ENCODE results near the gene CCDC136.

The CCDC136 gene

DNA sequence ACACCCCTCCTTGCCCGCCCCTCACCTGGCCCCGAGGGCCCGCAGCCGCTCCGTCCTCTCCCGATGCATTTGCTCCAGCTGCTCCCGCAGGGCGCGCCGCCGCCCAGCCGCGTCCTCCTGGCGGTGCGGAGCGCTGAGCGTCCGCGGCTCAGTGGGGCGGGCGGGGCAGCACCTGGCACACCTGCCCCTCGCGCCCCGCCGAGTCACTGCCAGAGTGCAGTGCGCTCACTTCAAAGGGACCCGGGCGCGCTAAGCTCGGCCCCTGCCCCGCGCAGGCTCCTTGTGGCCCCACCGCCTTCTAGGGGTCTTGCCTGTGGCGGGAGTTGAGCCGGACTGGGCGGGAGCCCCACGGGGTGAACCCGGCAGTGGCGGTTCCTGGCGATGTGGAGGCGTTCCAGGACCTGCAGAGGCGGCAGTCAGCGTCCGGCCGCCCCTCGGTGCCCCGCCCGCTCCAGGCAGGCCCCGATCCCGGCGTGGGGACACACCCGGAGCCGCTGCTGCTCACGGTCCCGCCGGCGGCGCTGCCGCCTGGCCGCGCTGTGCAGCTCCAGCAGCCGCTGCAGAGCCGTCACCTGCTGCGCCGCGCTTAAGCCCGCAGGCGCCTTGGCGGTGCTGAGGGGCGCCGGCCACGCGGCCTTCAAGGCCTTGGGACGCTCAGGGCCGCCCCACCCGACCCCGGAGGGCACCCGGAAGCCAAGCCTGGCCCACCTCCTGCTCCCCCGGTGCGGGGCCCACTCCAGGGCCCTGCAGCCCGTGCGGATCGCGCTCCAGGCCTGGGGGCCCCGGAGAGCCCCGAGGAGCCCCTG lies 77.6 kb downstream of the CCDC136 start:
- Histone ChIP-seq H3K27me3 (ENCODE audit: control insufficient read depth in 5 of 5, insufficient read depth in 4 of 5, low read length in 5 of 5) (peaks cover 0 to 7% (median 0%) of the 10 kb centered on the region in 5 donors), H3K27ac (ENCODE audit: low read depth, low read length) (no peak overlapping the region), H3K36me3 (ENCODE audit: control insufficient read depth in 5 of 5, insufficient read depth in 5 of 5, low read length in 5 of 5) (peaks cover 0 to 20% (median 16%) of the 10 kb centered on the region in 5 donors), H3K4me3 (ENCODE audit: low read depth in 1 of 5, low read length in 5 of 5) (peak overlapping the region in 4 of 5 donors; percentile 60 to 76 (median 66)), H3K9ac (ENCODE audit: low read length in 5 of 5) (peak overlapping the region in 4 of 5 donors; percentile 35 to 72 (median 46)), H3K9me3 (ENCODE audit: control insufficient read depth in 5 of 5, low read length in 5 of 5) (no peaks in the 10 kb centered on the region), H3K4me1 (ENCODE audit: control insufficient read depth in 5 of 5, insufficient read depth in 5 of 5, low read length in 5 of 5) (peaks cover 0 to 20% (median 18%) of the 10 kb centered on the region in 5 donors)

DNA sequence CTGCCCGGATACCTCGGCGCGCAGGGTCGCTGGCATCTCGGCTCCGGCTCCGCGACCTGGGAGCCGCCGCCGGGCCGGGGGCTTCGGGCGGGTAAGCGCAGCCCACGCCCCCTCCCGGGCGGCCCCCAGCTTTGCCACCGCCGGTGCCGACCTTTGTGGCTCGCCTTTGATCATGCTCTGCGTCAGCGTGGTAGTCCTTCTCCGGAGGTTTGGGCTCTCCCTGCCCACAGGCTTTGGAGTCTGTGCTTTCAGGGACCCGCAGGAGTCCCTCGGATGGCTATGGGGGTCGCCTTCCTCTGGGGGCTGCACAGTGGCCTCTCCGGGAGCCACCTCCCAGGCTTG lies 78.1 kb downstream of the CCDC136 start:
- peak overlapping the region in 3 of 5 donors; percentile 40 to 51 (median 43) for H3K9ac ChIP-seq (ENCODE audit: low read length in 5 of 5)
- H3K27me3 ChIP-seq (ENCODE audit: control insufficient read depth in 5 of 5, insufficient read depth in 4 of 5, low read length in 5 of 5), result peaks cover 0 to 7% (median 0%) of the 10 kb centered on the region in 5 donors
- peaks cover 0 to 18% (median 14%) of the 10 kb centered on the region in 5 donors for H3K36me3 ChIP-seq (ENCODE audit: control insufficient read depth in 5 of 5, insufficient read depth in 5 of 5, low read length in 5 of 5)
- no peak overlapping the region for H3K27ac ChIP-seq (ENCODE audit: low read depth, low read length)
- no peaks in the 10 kb centered on the region for H3K9me3 ChIP-seq (ENCODE audit: control insufficient read depth in 5 of 5, low read length in 5 of 5)
- H3K4me1 ChIP-seq (ENCODE audit: control insufficient read depth in 5 of 5, insufficient read depth in 5 of 5, low read length in 5 of 5), result peaks cover 0 to 20% (median 16%) of the 10 kb centered on the region in 5 donors
- peak overlapping the region in 4 of 5 donors; percentile 60 to 76 (median 66) for H3K4me3 ChIP-seq (ENCODE audit: low read depth in 1 of 5, low read length in 5 of 5)

- Histone ChIP-seq H3K4me3 (ENCODE audit: low read depth in 1 of 5, low read length in 5 of 5) (no peak overlapping the region), H3K27ac (ENCODE audit: low read depth, low read length) (no peak overlapping the region), H3K27me3 (ENCODE audit: control insufficient read depth in 5 of 5, insufficient read depth in 4 of 5, low read length in 5 of 5) (peaks cover 0 to 7% (median 0%) of the 10 kb centered on the region in 5 donors), H3K4me1 (ENCODE audit: control insufficient read depth in 5 of 5, insufficient read depth in 5 of 5, low read length in 5 of 5) (peaks cover 0 to 20% (median 16%) of the 10 kb centered on the region in 5 donors), H3K36me3 (ENCODE audit: control insufficient read depth in 5 of 5, insufficient read depth in 5 of 5, low read length in 5 of 5) (peaks cover 0 to 7% (median 3%) of the 10 kb centered on the region in 5 donors), H3K9ac (ENCODE audit: low read length in 5 of 5) (no peak overlapping the region), H3K9me3 (ENCODE audit: control insufficient read depth in 5 of 5, low read length in 5 of 5) (no peaks in the 10 kb centered on the region)
Measured at GRCh38 chr7:128871050-128871449, 79.3 kb downstream of the CCDC136 start.
